NCI-H526 treated with DMSO at 0.1 percent for 48 hours (cell line): Measurements from ENCODE around the gene ASTN1.
"Not testable (repeated sequence)": the region's sequence is repeated elsewhere in the genome, so short reads cannot be mapped to it uniquely, and the experiment has no call there.

Experiments used
- DNase-seq: peaks from one replicate; lab custom pipeline; 2025; lab: John Stamatoyannopoulos, UW

The ASTN1 gene

DNA sequence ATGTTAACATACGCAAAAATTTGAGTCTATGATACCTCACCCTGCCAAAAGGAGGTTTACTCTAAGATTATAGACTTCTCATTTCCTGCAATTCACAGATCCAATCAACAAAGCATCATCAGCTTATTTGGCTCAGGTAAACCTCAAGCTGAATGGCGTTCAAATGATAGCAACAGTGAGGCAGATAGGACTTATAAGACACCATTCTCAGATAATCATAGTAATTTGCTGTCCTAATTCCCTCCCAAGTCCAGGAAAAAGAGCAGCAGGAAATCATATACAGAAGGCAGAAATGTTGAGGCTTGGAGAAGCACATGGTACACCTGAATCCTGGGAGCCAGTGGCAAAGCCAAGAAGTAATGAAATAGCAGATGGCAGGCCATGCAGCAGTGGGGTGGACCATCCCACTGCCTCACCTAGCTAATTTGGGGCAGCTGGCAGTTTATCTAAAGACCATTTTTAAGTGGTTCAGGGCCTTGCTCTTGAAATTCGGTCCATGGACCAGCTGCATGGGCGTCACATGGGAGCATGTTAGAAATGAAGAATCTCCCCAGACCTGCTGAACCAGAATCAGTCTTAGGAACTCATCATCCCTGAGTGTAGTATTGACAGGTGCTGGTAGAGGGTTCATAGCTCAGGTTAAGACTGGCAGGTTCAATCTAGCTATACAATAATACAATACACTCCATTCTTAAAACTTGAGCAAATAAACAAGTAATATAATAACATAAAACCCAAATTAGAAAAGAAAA, 57.7 kb downstream of the ASTN1 start:
- DNase-seq: no peak

DNA sequence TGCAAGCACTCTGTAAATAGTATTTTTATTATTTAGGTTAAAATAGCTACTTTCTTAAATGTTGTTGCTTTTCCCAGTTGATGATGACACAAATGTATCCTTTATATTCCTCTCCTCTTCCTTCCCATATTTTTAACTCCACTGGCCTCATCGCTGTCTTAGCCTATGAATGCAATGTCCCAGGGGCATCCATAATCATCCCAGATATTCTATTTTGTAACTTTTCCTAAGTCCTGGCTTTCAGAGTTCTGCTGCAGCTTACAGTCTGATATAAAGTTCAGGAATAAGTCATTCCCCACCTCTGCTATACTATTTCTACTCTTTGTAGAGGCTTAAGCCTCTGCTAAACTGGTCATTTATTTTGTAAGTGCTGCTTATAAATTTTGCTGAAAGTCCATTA, 58.3 kb downstream of the ASTN1 start:
- no peak for DNase-seq

DNA sequence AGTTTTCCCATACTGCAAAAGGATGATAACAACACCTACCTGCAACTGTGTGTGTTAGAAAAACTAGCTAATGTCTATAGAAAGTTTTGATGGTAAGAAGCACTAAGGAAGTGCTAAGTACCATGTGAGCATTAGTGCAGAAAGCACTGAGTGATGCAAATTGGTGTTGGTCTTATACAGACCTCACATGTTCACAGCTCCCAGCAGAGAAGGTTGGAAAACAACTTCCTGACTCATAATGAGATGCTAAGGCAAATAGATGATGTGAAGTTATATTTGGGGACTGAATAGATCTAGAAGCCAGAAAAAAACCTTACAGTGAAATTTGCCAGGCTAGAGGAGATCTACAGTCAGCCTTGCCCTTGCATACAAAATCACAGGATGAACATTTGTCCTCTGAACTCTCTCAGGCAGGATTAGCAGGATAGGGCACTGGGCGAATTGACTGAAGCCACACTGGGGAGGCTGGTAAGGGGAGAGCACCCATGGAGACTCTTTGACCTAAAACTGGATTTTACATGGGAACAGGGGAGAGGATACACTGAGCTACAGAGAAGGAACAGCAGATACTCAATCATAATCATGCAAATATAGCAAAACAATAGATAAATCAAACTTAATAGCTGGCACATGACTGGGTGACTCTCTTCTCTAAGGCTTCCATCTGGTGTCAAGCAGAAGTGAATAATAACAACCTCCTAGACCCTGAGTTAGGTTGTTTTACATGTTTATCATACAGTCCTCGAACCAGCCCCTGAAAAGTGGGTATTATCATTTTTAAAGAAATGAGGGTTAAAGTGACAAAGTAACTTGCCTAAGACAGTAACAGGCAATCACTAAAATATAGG, 61.3 kb downstream of the ASTN1 start:
- no peak for DNase-seq

DNA sequence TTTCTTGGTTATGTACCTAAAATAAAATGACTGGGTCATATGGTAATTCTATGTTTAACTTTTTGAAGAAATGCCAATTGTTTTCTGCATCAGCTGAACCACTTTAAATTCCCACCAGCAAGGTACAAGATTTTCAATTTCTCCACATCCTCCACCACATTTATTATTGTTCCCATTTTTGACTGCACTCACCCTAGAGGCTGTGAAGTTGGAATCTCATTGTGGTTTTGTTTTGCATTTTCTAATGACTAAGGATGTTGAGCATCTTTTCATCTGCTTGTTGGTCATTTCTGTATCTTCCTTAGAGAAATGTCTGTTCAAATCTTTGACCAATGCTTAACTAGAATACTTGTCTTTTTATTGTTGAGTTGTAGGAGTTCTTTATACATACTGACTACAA, 72.5 kb downstream of the ASTN1 start:
- DNase-seq: no peak

DNA sequence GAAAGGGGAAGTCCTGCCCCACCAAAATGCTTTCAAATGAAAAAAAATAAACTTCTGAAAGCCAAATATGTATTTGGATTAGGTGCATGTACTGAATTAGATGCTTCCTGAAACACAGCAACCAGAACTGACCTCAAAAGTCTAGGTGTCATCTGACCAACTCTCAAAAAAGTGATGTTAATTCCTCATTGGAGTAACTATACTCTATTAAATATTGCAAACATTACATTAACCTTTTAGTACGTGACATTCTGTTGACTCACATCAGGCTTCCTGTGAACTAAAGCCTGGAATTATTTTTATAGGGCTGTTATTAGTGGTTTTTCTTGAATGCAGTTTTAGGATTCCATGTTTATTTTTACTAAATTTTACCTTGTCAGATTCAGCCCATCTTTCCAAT, 73.5 kb downstream of the ASTN1 start:
- no peak for DNase-seq

DNA sequence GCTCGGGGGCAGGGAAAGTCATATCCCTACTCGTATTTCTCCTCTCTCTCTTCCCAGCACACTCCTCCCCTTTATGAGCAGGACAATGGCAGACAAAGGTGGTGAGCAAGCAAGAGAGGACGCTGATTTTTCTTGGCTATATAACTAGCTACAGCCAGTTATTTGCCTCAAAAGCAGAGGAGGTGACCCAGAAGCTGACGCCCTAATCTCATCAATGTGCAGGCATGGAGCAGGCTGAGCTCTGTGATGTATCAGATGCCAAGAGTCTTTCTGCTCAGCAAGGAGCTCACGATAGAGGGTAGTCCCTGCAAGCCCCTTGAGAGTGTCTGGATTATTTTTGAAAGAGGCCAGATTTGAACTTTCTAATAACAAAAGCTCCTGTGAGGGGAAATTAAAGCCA, 75.5 kb downstream of the ASTN1 start:
- DNase-seq: no peak

DNA sequence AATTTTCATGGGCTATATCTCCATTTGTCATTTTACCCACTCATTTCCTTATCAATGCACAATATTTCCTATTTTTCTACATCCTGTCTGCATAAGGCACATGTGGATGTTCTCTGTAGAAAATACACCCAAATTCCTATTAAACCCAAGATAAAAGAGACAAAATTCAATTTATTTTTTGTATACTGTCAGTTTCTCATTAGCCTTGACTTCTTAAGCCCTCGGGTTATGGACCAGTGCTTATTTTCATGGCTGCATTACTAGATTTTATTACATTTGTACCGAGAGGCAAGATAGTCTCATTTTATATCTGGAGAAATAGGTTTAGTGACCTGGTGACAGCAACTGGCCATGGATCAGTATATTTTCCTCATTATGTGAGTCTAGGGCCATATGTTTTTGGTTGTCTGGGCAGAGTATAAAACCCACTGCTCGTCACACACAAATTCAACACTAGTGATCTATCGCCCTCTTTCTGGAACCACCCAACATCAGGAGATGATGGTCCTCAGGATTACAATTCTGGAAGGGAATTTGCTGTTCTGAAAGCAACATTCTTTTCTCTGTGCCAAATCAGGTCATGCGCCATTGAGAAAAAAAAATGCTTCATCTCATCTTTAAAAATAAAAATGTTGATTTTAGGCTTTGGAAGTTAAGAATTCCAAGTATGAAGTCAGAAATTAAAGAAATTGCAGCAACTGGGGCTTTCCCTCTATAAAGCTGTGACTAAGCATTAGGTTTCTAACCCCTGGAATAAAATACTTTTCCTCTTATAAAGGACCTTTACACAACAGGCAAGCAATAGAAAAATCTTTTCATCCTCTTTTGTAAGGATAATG, 81.4 kb downstream of the ASTN1 start:
- no peak for DNase-seq

DNA sequence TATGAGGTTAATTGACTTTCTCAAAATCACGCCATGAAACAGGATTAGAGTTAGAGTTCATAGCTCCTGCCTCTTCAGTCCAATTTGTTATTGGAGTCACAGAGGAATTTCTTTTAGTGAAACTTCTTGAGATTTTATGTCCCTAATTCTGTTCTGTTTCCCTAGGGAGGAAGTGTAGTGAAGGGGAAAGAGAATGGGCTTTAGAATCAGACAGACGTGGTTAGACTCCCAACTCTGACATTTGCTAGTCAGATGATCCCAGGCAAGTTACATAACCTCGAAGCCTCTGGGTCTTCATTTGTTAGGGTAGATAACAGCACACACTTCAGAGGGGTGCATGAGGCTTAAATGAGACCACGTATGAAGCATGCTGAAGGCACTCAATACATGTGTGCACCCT, 83.9 kb downstream of the ASTN1 start:
- no peak for DNase-seq

DNA sequence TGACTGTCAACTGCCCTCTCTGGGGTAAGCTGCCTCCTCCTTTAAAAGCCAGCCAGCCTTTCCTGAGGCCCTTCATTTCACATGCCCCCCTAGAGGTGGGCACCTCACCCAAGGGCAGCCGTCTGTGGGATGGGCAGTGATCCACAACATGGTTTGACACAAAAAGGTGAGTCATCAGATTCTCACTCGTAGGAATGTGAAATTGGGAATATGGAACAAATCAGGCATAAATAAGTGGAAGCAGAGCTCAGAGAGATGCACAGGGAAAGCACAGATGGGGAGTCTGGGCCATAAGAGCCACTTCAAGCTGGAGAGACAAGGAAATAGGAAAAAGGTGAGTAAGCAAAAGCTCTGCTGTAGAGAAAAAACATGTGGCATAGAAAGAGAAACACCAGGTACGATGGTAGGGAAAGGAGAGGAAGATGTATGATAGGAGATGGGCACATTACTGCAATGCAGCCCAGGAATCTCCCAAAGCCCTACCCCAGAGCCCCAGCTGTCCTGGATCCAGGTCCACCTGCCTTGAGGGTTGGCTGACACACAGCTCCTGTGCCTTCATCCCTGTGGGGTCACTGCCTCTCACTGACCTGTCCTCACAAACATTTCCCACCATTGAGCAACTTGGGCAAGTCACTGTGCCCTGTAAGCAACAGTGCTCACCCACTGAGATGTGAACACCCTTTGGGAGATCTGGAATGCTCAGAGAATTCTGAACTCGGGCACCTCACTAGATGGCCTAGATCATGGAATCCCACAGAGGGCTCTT, 86.6 kb downstream of the ASTN1 start:
- no peak for DNase-seq

DNA sequence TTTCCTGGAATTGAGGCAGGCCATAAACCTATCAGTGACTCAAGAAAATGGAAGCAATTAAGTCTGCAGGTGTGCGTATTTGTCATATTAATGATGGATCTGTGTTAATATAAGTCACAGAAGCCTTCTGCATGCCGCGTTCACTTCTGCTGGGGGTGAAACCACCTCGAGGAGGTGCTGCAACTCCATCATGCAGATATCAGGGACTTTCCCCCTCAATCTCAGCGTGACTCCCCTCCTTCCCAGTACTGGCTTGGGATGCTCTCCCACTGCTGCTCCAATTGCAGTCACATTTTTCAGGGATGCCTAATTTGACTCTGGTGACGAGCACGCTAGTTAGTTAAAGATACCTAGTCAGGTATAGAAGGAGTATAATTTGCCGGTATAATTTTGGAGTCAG, 87.5 kb downstream of the ASTN1 start:
- DNase-seq: no peak

DNA sequence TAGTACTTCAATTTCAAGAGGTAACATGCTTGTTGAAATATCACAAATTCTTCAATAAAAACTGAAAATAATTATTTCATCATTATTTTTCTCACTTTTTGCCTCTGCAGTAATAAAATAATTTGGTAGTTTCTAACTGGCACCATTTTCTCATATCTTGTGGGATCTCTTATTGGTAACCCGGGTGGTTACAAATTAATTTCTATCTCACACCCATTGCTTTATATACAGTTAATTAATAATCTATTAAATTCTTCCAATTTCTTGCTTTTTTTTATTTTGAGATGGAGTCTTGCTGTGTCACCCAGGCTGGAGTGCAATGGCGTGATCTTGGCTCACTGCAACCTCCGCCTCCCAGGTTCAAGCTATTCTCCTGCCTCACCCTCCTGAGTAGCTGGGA, 89.7 kb downstream of the ASTN1 start:
- not testable (repeated sequence) for DNase-seq

DNA sequence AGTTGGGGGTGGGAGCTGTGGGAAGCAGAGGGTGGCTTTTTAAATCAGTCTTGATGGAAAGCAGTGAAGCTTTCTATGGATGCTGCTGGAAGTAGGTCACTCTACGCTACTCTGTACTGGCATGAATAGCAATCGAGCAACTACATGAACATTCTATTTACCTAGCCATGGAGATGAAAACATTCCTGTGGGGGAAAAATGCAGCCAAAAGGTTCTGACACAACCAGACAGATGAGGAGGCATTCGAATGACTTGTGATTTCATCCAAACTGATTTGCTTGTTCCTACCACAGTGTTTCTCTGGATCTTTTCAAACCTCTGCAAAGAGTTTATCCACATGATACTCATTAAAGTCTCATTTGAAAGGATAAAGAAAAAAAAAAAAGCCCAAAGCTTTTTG, 95.0 kb downstream of the ASTN1 start:
- no peak for DNase-seq

DNA sequence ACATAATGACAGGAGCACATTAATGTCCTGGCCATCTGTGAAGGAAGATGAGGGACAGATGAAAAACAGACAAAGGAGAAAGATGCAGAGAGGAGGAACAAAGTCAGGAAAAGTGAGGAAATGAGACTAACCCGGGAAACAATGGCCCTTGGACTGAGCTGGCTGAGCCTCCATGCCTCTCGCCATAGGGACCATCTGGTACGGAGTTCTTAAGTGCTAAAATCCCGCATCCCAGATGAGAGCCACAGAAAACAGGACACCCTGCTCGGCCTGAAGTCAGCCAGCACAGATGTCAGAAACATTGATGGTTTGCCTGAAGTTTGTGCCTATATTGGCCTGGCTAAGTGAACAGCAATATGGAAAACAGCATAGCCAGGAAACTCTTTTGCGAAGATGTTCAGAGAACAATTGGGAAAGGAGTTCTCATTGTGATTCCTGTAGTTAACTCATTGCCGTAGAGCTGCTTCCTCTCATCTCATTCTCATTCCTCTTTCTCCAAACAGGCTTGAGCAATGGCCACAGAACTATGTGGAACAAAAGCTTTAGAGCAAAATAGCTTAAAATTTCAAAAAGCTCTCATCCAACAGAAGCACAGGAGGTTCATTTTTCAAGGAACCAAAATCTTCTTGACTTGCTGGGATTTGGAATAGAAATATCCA, 96.6 kb downstream of the ASTN1 start:
- no peak for DNase-seq

DNA sequence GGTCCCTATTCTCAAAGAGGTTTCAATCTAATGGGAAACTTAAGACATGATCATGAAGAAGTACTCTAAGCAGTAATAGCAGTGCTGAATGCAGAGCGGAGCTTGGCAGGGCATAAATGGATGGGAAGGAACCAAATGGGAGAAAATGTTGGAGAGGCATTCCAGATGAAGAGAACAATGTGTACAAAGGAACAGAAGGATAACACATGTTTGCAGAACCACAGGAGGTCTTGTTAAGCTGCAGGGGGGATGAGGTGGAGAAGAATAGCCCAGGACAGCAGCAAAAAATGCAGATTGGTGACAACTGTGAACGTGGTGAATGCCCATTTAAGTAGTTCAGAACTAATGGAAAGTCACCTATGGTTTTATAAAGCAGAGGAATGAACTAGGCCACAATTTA, 99.1 kb downstream of the ASTN1 start:
- DNase-seq: no peak

DNA sequence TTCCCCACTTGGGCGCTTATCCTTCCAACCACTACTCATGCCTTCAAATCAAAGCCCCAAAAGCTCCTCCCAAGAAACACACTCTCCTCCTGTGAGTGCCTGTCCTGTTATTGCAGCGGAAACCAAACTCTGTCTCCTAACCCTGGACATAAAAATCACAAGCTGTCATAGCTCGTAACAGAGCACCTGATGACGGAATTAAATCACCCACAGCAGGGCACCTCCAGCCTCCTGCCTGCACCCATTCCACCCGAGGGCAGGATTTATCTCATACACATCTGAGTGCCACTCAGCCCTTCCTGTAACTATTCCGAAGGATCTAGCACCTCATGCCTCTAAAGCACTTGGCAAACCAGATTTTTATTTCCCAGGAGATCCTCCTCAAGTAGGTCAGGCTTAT, 100.9 kb downstream of the ASTN1 start:
- no peak for DNase-seq

DNA sequence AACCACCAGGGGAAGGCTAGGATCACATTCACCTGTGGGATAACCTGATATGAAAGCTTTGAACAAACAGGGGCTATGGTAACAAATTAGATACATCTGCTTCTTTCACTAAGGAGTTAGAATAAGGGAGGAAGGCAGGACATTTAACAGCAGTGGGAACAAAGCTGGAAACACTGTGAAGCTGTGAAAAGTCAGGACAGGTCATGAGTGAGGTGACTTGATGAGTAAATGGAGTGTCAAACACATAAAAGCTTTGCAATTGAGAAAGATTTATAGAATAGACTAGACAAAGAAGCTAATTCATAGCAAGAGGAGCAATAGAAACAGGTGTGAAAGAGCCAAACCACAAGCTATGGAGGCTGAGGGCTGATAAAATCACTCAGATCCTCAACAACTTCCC, 110.0 kb downstream of the ASTN1 start:
- DNase-seq: no peak

DNA sequence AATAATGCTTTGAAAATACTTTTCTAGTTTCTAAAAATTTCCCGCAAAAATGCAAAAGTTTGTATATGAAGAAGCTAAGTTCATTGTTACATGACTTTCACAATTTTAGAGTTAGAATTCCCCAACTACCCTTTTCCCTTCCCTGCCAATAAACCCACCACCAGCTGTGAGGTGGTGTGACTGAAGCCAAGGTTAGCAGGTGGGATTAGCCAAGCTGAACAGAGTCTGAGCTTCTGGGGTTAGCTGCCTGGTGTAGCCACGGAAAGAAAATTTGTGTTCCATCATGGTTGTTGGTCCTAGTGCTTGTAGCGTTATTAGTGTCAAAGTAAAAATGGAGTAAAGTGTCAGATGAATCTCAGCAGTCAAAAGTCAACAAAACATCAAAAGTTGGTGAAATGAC, 110.9 kb downstream of the ASTN1 start:
- no peak for DNase-seq

DNA sequence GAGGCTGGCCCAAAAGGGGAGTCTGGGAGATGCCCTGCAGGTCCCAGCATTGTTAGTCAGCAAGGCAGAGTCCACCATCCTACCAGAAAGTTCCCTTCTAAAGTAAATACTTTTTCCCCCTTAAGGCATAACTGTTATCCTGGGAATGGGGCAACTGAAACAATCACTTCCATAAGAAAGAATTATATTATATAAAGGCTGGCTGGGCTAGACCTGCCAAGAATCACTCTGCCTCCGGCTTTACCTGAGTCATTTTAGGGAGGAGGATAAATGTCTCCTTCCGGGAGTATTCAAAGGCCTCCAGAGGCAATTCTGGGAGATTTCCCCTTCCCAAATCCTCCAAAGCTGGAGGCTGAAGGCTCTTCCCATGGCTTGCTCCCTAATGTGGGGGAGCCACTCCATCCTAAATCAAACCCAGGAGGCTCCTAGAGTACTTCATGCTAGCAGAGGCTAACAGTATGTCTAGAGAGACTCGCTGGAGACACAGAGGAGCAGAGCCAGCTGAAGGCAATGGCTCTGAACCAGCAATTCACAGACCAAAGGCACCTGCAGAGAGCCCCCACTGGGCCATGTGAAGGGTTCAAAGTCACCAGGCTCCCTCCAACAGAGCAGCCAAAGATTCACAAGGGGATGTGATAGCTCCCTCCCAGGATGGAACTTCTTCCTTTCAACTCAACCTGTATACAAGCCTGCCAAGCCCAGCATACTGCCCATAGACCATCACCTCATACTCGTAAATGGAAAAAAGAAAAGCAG, 116.0 kb downstream of the ASTN1 start:
- DNase-seq: no peak

DNA sequence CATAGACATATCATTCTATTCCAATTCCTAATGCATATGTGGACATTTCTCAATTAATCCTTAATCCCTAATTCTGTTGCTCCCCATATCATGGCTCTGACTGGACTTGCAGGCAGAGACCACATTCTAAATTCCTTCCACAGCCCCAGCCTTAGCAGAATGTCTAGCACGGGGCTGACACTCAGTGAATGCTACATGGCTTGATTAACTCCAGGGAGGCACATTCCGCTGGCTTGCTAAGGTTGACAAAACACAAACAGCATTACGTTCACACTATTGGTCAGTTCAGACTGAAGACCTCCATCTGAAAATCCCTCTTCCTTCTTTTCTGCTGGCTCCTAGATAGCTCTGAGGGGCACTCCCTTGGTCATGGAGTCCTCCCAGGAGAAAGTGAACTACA, 119.4 kb downstream of the ASTN1 start:
- no peak for DNase-seq

DNA sequence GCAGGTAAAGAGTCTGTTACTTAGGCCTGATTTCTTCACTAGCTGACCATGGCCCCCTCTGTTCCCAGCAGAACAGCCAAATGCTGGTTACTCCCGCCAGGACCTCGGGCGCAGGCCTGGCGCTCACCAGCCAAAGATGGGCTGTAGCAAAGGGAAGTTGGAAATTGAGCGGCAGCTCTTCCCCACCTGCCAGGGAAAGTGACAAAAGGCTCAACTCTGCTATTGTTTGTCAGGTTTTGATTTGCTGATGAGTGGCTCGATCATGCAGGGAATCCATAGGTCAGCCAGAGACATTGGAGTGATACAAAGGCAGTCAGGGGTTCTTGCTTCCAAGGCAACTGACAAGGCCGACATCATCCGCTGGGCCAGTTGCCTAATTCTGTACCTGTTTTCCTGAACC, 120.1 kb downstream of the ASTN1 start:
- DNase-seq: no peak

DNA sequence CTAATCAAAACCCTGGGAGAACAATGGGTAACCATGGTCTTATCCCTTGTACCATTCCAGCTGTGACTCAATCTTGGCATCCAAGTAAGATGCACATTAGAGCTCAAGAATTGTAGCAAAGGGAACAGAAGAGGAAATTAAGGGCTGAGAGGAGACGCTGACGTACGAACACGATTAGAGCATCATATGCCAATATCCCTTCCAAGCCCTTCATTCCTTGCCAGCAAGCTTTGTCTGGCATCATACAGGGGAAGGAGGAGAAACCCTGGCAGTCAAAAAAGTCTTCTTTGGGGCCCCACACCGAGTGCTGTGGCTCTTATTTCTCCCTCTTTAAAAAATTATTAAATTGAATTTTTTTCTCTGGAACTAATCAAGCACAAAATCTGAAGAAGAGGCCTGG, 120.9 kb downstream of the ASTN1 start:
- no peak for DNase-seq
